8988T (cell line): Measurements from ENCODE around the gene KCNH3.
"Not testable (repeated sequence)": the region's sequence is repeated elsewhere in the genome, so short reads cannot be mapped to it uniquely, and the experiment has no call there.

Source experiments
- DNase-seq: peaks from one replicate; pipeline ENCODE4 v3.0.0; 2011

KCNH3 gene

DNA sequence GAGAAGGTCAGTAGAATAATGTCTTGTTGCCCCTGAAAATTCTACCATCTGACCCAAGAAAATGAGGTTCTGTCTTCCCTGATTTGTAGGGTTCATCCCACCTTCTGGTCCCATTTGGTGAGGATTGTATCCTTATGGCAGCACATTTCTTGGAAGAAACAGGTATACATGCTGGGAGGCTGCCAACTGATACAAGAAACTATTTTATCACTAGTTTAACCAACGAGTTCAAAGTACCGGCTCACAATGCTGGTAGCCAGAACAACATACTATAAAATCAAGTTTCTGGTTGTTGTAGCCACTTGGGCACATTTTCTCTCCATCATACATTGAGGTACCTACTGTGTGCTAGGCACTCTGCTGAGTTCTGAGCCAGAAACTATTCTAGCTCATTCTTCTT is 7.1 kb upstream of the KCNH3 start:
- DNase-seq, result no peak

DNA sequence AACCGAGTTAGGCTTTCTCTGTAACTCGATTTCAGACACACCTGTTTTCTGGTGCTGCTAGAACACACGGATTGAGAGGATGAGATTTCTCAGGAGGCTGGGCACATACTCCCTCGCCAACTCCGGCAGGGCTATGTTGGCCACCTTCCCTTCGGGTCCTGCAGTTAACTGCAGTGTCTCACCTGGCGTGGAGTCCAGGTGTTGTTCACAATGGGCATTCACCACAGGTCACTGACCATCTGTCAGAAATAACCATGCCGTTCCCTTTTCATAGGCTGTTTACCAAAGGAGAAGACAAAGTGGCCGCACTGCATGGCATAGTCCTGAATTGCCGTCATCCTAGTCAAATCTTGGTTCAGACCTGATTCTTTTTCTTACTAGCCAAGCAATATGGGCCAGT is 5.5 kb upstream of the KCNH3 start:
- DNase-seq, result no peak

DNA sequence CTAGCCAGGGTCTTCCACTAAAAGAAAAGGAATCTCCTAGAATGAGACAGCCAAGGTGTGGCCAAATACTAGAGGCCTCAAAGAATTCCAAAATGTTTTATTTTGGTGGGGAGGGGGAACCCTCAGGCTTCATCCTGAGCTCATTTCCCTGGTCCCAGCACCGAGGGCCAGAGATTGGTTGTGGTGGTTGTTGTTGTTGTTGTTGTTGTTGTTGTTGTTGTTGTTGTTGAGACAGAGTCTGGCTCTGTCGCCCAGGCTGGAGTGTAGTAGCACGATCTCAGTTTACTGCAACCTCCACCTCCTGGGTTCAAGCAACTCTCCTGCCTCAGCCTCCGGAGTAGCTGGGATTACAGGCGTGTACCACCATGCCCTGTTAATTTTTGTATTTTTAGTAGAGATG is 4.7 kb upstream of the KCNH3 start:
- not testable (repeated sequence) for DNase-seq

DNA sequence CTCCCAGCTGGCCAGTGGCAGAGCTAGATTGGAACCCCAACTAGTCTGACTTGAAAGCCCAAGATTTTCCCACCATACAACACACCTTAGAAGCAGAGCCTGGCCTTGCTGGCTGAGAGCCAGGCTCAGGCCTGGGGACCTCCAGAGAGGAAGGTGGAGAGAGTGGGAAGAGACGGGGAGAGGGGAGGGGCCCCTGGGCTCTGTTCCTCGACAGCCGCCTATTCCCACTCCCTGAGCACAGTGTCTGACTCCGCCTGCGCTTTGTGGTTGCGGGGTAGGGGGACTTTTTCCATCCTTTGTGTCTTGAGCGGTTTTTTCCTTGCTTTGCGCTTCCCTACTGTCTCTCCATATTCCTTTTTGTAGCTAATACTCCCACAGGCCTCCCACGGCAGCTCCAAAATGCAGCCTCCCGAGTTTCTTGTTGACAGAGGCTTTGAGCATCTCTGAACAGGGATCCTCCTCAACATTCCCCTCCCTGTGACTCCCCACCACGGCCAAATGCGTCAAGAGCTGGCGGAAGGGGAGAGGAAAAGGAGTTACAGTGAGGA is 4.0 kb upstream of the KCNH3 start:
- no peak for DNase-seq

DNA sequence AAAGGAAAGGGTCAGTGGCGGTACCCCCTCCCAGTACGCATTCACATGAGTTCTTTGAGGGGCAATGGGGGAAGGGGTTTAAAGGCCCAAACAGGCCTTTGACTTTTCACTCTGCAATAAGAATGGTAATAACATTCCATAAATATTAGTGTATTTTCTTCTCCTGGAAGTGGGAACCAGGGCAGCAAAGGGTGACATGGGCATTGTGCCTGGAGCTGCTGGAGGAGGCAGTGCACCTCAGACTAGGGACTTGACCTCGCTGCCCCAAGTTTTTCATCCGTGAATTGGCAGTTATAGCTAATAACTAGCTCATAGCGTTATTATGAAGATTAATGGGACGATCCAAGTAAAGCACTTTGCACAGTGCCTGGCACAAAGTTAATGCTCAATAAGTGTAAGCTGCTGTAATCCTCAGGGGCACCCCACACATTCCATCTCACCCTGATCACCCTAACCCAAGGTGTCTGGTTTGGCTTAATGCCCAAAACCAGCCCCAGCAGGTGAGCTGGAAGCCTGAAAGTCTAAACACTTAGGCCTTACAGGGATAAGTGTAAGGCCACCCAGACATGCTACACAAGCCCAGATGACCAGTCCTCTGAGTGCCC is 2.8 kb upstream of the KCNH3 start:
- DNase-seq, result no peak

DNA sequence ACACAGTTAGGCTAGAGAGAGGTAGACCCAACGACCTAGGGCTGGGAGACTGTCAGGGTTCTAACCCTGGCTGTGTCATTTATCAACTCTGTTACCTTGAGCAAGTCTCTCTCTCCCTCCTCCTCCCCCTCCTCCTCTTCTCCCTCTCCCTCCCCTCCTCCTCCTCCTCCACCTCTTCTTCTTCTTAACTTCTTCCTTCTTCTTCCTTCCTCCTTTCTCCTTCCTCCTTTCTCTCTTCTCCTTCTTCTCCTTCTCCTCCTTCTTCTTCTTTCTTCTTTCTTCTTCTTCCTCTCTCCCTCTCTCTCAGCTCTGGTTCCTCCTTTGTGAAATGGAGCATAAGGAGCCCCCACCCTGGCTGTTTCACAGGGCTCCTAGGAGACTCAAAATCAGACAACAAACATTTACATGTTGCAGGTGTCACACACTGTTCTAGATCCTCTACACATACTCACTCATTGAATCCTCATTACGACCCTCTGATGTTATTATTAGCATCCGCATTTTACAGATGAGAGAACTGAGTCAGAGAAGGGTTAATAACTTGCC is 2.2 kb upstream of the KCNH3 start:
- DNase-seq, result no peak

DNA sequence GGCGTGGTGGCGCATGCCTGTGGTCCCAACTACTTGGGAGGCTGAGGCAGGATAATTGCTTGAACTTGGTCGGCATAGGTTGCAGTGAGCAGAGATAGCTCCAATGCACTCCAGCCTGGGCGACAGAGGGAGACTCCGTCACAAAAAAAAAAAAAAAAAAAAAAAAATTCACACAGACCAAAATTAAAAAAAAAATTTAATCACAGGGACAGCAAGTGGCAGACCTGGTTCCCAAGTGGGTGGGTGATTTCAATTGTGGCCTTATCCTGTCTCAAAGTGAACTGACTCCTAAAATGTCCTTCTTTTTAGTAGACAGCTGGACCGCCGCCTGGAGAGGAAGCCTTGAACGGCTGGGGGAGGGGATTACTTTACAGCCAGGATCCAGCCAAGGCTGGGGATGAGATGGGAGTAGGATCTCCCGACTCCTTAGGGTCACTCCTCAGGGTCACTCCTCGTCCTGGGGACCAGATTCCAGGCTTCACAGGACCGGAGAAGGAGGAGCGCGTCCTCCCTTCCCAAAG is 1.5 kb upstream of the KCNH3 start:
- no peak for DNase-seq

DNA sequence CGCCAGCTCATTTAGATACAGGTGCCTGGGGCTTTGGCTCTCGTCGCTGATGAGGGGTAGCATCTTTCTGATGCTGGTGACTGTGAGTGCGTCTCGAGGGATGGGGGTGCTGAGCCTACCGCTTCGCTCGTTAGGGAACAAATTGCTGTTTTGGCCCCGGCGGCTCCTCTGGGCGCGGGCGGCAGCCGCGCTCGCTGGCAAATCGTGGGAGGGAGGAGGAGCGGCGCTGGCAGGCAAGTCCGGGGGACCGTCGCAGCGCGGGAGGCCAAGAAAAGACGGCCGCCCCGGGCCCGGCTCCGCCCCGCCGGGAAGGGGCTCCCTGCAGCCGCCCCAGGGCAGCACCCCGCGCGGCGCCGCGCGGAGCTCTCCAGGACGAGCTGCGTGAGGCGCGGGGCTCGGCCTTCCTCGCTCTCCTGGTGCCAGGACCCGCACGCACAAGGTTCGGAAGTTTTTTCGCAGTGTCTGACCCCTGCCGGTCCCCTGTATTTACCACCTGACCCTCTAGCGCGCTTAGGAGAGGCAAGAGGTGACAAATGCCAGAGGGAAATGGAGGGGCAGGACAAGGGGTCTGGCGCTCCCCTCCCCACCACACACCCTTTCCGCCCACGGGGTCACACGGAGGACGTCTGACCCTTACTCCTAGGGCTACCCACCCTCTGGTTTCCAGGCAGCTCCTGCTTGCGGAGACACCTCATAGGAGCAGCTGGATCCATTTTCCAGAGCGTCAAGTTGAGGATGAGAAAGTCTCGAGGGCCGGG is 899 bp upstream of the KCNH3 start:
- DNase-seq, result peak; percentile 62

DNA sequence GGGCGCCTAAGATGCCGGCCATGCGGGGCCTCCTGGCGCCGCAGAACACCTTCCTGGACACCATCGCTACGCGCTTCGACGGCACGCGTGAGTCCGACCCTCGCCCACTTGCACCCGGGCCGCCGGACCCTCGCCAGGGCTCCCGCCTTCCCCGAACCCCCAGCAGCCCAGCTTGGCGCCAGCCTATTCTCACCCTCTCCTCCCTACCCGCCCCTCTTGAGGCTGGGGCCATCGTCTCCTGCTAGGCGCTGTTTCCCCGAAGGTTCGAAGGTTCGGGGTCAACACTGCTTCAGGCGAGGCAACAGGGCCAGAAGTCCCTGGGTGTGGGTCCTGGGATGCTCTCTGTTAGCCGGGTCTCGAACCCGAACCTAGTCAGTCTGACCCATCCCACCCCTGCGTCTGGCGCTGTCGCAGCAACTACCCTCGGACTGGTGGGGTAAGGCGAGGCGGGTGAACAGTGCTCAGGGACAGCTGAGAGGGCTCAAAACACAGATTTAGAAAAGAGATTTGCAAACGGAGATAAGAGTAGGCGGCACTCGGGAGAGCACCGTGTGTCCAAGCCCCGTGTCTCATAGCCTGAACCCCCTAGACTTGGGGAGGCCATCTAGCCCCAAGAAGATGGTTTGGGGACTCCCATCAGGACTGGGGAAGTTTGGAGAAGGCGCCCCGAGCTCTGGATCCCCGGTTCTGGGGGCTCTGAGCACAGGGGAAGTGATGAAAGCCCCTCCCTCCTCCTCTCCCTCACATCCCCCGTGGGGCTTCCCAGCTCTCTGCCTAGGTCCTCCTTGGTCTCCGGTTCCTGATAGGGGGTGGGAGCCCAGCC is 787 bp downstream of the KCNH3 start:
- no peak for DNase-seq

DNA sequence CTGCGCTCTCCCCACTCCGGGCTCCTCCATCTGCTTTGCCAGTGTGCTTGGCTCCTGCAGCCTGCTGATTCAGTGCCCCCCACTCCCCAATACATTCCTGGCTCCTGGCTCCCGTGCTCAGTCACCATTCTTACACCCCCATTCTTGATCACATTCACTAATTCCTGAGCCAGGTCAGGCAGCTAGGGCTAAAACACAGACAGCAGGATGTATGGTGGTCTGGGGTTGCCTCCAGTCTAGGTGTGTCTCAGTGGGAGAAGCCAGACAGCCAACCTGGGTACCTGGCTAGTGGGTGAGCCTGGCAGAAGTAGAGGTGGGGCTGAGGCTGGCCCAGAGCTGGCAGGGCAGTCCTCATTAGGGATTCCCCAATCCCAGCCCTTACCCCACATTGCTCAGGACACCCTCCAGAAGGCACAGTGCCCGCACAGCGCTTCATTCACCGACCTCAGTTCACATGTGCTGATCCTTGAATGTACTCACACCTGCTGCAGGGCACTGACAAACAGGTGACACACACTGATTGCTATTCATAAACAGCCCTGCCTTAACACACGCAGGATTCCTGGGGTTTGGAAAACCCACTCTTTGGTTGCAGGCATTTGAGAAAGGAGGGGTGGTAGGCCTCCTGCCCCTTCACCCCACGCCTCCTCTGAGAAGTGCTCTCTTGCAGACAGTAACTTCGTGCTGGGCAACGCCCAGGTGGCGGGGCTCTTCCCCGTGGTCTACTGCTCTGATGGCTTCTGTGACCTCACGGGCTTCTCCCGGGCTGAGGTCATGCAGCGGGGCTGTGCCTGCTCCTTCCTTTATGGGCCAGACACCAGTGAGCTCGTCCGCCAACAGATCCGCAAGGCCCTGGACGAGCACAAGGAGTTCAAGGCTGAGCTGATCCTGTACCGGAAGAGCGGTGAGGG is 1.7 kb downstream of the KCNH3 start:
- no peak for DNase-seq

DNA sequence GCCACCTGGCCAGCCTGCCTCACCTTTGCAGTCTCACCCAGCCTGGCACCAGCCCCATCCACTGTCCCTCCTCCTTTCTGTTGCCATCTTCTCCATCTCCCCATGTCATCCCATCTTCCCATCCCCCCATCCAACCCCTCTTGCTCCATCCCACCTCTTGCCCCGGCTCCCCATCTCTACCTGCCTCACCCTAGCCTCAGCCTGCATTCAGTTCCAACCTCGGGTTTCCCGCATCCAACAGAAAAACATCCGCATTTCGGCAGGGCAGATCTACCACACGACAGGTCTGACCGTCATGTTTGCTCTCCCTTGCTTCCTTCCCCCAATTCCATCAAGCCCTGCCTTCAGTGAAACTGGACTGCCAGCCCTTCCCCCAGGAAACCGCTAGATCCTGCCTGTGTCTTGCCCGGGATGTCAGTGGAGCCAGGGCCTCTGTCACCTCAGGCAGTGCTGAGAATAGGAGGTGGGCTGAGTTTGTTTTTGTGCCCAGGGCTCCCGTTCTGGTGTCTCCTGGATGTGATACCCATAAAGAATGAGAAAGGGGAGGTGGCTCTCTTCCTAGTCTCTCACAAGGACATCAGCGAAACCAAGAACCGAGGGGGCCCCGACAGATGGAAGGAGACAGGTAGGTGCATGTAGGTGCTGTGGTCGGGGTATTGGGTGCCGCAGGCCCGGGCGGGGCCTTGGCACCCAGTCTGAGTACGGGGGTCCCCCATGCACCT is 2.5 kb downstream of the KCNH3 start:
- DNase-seq, result no peak

DNA sequence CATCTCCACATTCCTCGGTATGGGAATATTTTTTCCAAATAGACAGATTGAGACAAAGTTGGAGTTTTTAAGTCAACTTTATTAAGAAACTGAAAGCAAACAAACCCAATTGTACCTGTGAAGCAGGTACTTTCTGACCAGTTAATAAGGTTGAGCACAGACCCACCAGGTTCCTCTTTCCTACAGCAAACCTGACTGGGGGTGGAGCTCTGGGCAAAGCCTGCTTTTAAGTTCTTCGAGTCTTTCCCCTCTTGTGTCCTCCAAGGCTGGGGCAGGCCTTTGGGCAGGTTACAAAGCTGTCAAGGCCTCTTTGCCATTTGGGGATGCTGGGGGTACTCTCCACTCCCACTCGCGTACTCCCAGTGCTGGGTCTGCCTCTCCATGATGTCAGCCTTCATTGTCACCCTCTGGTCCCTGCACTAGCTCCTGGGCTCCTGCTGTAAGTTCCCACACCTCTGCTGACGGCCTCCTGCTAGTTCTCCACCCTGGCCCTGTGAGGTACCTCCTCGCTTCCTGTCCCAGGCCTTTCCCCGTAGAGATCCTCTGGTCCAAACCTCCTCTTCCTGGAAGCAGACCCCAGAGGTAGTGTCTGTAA is 3.2 kb downstream of the KCNH3 start:
- DNase-seq, result no peak

DNA sequence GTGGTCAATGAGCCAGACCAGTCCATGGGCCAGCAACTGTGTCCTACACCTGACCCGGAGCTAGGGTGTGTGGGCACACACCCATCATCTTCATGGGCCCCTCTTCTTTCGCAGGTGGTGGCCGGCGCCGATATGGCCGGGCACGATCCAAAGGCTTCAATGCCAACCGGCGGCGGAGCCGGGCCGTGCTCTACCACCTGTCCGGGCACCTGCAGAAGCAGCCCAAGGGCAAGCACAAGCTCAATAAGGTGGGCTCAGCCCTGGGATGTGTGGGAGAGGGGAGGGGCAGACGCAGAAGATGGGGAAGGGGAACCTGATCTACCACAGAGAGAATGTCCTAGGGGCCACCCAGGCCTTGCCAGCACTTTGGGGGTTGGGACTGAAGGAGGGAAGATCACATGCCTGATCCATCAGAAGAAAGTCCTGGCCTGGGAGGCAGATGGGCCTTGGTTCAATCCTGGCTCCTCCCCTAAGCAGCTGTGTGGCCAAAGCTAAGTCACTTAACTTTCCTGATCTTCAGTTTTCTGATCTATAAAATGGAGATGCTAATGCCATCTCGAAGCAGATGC is 3.8 kb downstream of the KCNH3 start:
- DNase-seq, result no peak

DNA sequence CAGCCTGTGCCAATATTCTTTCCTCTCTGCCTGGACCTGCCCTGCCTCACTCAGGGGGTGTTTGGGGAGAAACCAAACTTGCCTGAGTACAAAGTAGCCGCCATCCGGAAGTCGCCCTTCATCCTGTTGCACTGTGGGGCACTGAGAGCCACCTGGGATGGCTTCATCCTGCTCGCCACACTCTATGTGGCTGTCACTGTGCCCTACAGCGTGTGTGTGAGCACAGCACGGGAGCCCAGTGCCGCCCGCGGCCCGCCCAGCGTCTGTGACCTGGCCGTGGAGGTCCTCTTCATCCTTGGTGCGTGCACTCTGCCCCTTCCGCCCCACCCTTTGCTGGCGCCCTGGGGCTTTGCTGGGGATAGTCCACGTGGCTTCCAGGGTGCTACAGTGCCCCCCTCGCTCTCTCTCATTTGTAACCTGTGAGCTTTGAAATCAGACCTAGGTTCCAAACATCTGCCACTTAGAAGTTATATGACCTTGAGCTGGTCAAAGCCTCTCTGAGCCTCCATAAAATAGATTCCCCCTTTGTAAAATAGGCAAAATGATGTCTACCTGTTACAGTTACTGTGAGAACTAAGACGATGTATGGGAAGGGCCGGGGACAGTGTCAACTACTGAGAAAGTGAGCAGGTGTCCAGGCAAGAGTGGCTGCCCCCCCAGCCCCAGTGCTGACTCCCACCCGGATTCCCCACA is 4.5 kb downstream of the KCNH3 start:
- DNase-seq, result no peak

DNA sequence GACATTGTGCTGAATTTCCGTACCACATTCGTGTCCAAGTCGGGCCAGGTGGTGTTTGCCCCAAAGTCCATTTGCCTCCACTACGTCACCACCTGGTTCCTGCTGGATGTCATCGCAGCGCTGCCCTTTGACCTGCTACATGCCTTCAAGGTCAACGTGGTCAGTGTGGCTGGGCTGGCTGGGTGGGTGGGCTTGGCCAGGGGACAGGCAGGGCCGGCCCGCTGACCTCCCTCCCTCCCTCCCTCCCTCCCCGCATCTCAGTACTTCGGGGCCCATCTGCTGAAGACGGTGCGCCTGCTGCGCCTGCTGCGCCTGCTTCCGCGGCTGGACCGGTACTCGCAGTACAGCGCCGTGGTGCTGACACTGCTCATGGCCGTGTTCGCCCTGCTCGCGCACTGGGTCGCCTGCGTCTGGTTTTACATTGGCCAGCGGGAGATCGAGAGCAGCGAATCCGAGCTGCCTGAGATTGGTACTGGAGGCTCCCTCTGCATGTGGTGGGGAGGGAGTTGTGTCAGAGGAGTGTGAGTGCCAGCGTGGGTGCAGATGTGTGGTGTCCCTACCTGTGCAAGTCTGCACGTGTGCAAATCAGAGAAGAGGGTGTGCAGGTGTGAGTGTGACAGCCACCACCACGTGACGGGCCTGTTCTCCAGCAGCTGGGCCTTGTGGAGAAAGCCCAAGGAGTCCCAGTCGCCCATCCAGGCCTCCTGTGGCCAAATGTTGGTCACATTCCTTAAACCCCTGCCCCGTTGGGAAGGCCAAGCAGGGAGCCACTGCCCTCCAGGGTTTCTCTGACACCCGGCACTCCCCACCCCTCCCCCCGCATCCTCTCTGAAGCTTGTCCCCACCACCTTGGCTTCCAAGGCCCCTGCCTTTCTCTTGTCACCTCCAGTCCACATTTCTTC is 5.3 kb downstream of the KCNH3 start:
- no peak for DNase-seq

DNA sequence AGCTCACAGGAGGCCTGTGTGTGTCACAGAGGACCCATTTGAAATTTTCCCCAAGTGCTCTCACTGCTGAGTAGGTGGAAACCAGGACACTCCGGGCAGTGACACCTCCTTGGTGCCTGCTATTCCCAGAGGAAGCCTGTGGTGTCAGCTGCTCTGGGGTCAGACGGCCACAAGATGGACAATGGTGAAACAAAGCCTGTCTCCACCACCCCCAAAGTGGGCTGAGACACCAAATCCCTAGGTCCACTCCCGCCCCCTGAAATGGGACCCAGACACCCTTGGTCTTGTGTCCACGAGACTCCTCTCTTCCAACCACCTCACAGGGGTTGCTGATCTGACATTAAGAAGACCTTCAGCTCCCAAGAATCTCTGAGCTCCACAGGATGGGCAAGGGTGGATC is 7.0 kb downstream of the KCNH3 start:
- DNase-seq, result no peak

DNA sequence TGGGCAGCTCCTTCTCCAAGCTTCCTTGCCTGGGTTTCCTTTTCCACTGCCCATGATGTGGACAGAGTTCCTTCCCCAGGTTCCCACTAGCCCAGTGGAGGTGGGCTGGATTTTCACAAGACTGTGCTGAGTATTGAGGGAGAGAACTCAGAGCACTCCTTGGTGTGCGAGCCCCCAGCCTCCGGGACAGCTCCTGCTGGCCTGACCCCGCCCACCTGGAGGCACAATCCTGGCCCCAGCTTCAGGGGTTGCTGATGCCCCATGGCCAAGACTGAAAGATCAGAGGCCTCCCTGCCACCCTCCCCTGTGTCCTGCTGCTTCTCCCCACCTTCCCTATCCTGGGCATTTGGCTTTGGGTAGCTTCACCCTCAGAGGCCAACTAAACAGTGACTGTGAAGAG is 7.7 kb downstream of the KCNH3 start:
- DNase-seq, result no peak

DNA sequence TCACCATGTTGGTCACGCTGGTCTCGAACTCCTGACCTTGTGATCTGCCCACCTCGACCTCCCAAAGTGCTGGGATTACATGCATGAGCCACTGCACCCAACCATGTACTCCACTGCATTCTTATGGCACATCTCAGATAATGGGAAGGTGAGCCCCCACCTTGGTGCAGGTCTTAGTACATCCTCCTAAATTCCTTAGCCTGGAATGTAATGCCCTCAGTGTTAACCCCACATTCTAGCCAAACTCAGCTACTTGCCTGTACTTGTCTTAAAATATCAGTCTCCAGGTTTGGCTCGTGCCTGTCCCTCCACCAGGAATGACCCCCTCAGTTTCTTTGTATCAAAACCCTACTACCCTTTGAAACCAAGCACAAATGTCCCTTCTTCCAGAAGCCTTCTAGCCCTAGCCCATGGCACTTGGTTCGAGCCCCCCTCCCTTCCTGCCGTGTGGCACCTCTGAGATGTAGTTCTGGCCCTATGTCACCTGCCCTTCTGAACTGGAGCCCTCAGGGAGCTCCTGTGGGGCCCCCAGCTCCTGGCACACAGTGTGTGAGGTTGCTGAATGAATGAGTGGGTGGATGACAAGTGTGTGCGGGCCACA is 8.4 kb downstream of the KCNH3 start:
- no peak for DNase-seq

DNA sequence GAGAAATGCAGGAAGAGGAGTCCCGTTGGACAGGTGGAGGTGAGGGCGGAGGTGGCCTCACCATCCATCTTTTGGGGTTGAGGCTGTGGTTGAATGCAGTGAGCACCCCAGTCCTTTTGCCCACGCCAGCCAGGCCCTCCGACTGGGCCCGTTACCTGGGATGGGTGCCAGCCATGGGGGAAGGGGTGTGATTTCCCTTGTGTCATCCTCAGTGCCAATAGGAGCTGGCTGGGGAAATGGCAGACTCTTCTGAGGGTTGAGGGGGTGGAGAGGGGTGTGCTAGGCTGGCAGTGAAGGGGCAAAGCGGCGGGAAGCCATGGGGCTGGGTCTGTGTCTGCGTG is 9.6 kb downstream of the KCNH3 start:
- DNase-seq, result no peak
